ENCODE measurements around the gene ARNT2.
"Not testable (repeated sequence)": the region's sequence is repeated elsewhere in the genome, so short reads cannot be mapped to it uniquely, and the experiment has no call there.

Gene ARNT2
- 0 to 0.37 (median 0.27) reads per million in 4 experiments for total RNA-seq

- DNase-seq: no peak
Measured at GRCh38 chr15:80404057-80404760, at the start of gene ARNT2. TSS of gene ARNT2 (plus strand) at chr15:80404382. CDS start at chr15:80404516, 134 bp downstream.

GRCh38 chr15:80367094-80367493, 37.1 kb upstream of the ARNT2 start:
- DNase-seq: no peak

- no peak for DNase-seq
Measured at GRCh38 chr15:80367661-80368060, 36.5 kb upstream of the ARNT2 start.

- no peak for DNase-seq
Measured at GRCh38 chr15:80371924-80372323, 32.3 kb upstream of the ARNT2 start.

GRCh38 chr15:80374441-80374840, 29.7 kb upstream of the ARNT2 start:
- DNase-seq: no peak

- no peak for DNase-seq
Measured at GRCh38 chr15:80375968-80376891, 28.0 kb upstream of the ARNT2 start.

- DNase-seq: no peak
Measured at GRCh38 chr15:80379693-80380092, 24.5 kb upstream of the ARNT2 start.

- no peak for DNase-seq
Measured at GRCh38 chr15:80380154-80380553, 24.0 kb upstream of the ARNT2 start.

- no peak for DNase-seq
Measured at GRCh38 chr15:80382285-80382684, 21.9 kb upstream of the ARNT2 start.

GRCh38 chr15:80384432-80384831, 19.8 kb upstream of the ARNT2 start:
- no peak for DNase-seq

GRCh38 chr15:80386151-80386550, 18.0 kb upstream of the ARNT2 start:
- DNase-seq: no peak

- no peak for DNase-seq
Measured at GRCh38 chr15:80388326-80388725, 15.9 kb upstream of the ARNT2 start.

- DNase-seq: no peak
Measured at GRCh38 chr15:80389370-80389769, 14.8 kb upstream of the ARNT2 start.

GRCh38 chr15:80390942-80391341, 13.2 kb upstream of the ARNT2 start:
- not testable (repeated sequence) for DNase-seq

GRCh38 chr15:80395616-80396015, 8.6 kb upstream of the ARNT2 start:
- no peak for DNase-seq

GRCh38 chr15:80396096-80396495, 8.1 kb upstream of the ARNT2 start:
- DNase-seq: no peak

GRCh38 chr15:80399508-80399907, 4.7 kb upstream of the ARNT2 start:
- DNase-seq: no peak

GRCh38 chr15:80401456-80401855, 2.7 kb upstream of the ARNT2 start:
- no peak for DNase-seq

- DNase-seq: no peak
Measured at GRCh38 chr15:80402339-80402738, 1.8 kb upstream of the ARNT2 start.

GRCh38 chr15:80403712-80404056, 498 bp upstream of the ARNT2 start:
- no peak for DNase-seq

GRCh38 chr15:80404761-80405553, 775 bp downstream of the ARNT2 start:
- DNase-seq: no peak

GRCh38 chr15:80405554-80405850, 1.3 kb downstream of the ARNT2 start:
- no peak for DNase-seq

- no peak for DNase-seq
Measured at GRCh38 chr15:80405970-80406369, 1.8 kb downstream of the ARNT2 start.

All from effector CD8-positive, alpha-beta T cell (primary cell).